ENCODE data around the gene EEPD1.

- no peak for TF ChIP-seq POLR2AphosphoS5 (IDR thresholded peaks at IDR 0.05; ENCODE audit: low read depth, low read length)
- no peak for TF ChIP-seq CTCF (IDR thresholded peaks at IDR 0.05)
- TF ChIP-seq RFX5 (IDR thresholded peaks at IDR 0.05; ENCODE audit: low read length): no peak
- TF ChIP-seq TCF12 (IDR thresholded peaks at IDR 0.05): no peak
- no peak for TF ChIP-seq RAD21 (IDR thresholded peaks at IDR 0.05; ENCODE audit: low read length)
- TF ChIP-seq GATA2 (CRISPR knock-in tag; IDR thresholded peaks at IDR 0.05): no peak
These were observed 18.4 kb downstream of the EEPD1 start for GRCh38 chr7:36171503-36171902.

Measured in SK-N-SH (cell line).